CD4-positive, alpha-beta T cell (primary cell): ENCODE measurements around the gene SUPT4H1. TPM values are rescaled to one million over a fixed set of nuclear protein-coding genes. Genes with fewer than 3 reads are reported as not detected.

Source experiments
- ATAC-seq: fragments of 200-7000 bp; cut with Tn5 transposase; one replicate; pipeline ENCODE4 v1.10.0; 2022; ENCODE audit warnings: mild to moderate bottlenecking; ENCODE audit not compliant: poor library complexity
- CTCF ChIA-PET: fragments of 350-600 bp; sonication (Branson Sonifier 250); formaldehyde crosslinking; loops from one replicate; lab custom pipeline; 2021; ENCODE audit warnings: antibody characterized with exemption, inconsistent platforms; lab: Charles Lee
- POLR2A ChIA-PET: fragments of 350-600 bp; sonication (Branson Sonifier 250); formaldehyde crosslinking; loops from one replicate; lab custom pipeline; 2021; ENCODE audit warnings: antibody characterized with exemption, inconsistent platforms; lab: Charles Lee
- DNase-seq, 14 experiments: peaks; one replicate each; pipeline ENCODE4 v3.0.0-alpha.2; 2013 to 2020; ENCODE audit warnings: mixed read lengths in 2 of 14
- H3K27ac ChIP-seq, 2 donors: one replicate each; pipeline versions ENCODE4 v1.5.1 to v1.7.0; 2013; ENCODE audit warnings: low read length in 2 of 2, low read depth in 1 of 2, mild to moderate bottlenecking in 1 of 2
- H3K27me3 ChIP-seq, 2 experiments: 1 replicate in 1 of 2; 2 replicates in 1 of 2; pipeline versions ENCODE4 v1.6.1 to v1.7.0; 2013; ENCODE audit warnings: low read length in 2 of 2, control low read depth in 1 of 2, mild to moderate bottlenecking in 1 of 2, moderate library complexity in 1 of 2; ENCODE audit not compliant: insufficient read depth in 2 of 2, control insufficient read depth in 1 of 2
- H3K36me3 ChIP-seq: one replicate; pipeline ENCODE4 v1.6.1; 2013; ENCODE audit warnings: low read length, control low read depth; ENCODE audit not compliant: insufficient read depth
- H3K4me1 ChIP-seq: one replicate; pipeline ENCODE4 v1.6.1; 2013; ENCODE audit warnings: low read length, control low read depth; ENCODE audit not compliant: insufficient read depth
- H3K4me3 ChIP-seq: one replicate; pipeline ENCODE4 v1.5.1; 2013; ENCODE audit warnings: mild to moderate bottlenecking, low read length, moderate library complexity
- H3K9me3 ChIP-seq, 2 experiments: 1 replicate in 1 of 2; 2 replicates in 1 of 2; pipeline versions ENCODE4 v1.6.1 to v1.7.0; 2013; ENCODE audit warnings: low read length in 2 of 2, mild to moderate bottlenecking in 2 of 2, control low read depth in 1 of 2, moderate library complexity in 1 of 2; ENCODE audit not compliant: control insufficient read depth in 1 of 2, insufficient read depth in 1 of 2
- H3K27ac Mint-ChIP-seq: one replicate; pipeline ENCODE4 v1.8.0; 2020; ENCODE audit warnings: mixed read lengths
- H3K27me3 Mint-ChIP-seq: one replicate; pipeline ENCODE4 v1.8.0; 2021; ENCODE audit warnings: mixed read lengths
- H3K36me3 Mint-ChIP-seq: one replicate; pipeline ENCODE4 v1.8.0; 2021; ENCODE audit warnings: low read depth, mixed read lengths
- H3K4me1 Mint-ChIP-seq: one replicate; pipeline ENCODE4 v1.8.0; 2021; ENCODE audit warnings: low read depth, mixed read lengths
- H3K4me3 Mint-ChIP-seq: one replicate; pipeline ENCODE4 v1.8.0; 2020; ENCODE audit warnings: mild to moderate bottlenecking, mixed read lengths
- H3K9me3 Mint-ChIP-seq: one replicate; pipeline ENCODE4 v1.8.0; 2020; ENCODE audit warnings: mixed read lengths
- intact Hi-C, 2 experiments: fragments of 100-400 bp; cut with DNase I in 1 of 2; cut with micrococcal nuclease in 1 of 2; formaldehyde crosslinking; loops; one replicate each; pipeline versions ENCODE4 v1.15.1 to v1.9.0; 2023 to 2025; cut with DNase I, micrococcal nuclease
- total RNA-seq, 174 experiments: library from RNA in 2 of 174; stranded (reverse) in 2 of 174; gene quantifications; one replicate each; pipeline ENCODE4 v1.2.3 and lab custom pipeline; 2021 to 2026
- TF ChIP-seq, protein P1 (sequence below): fragments of 200-600 bp; IDR thresholded peaks from one replicate; pipeline ENCODE4 v1.8.0; 2022; ENCODE audit warnings: antibody characterized with exemption, mild to moderate bottlenecking

Gene SUPT4H1
- total RNA-seq, 2 experiments from 2014 or later: 46.5 to 47.0 TPM

DNA sequence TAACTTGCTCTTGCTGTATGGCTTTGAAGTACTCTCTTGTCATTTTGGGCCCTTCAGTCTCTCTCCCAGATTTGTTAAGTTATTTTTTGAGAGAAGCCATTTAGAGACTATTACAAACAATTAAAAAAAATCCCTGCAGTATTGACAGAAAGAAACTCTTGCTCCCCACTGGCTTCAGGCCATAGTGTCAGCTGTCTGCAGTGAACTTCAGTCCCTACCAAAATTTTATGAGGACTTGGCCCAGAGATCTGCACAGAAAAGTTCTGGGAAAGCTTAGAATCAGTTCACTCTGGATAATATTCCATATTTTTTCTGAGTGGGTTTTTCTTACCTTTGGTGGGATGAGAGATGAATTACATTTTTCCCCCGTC is 30.9 kb upstream of the SUPT4H1 start:
- Histone ChIP-seq H3K27ac (no peak overlapping the region), H3K4me3 (no peak overlapping the region), H3K36me3 (no peaks in the 10 kb centered on the region), H3K4me1 (peaks cover 28% of the 10 kb centered on the region), H3K27me3 (no peaks in the 10 kb centered on the region), H3K9me3 (no peaks in the 10 kb centered on the region)
- DNase-seq: no peak
- H3K9me3 Mint-ChIP-seq: no peaks in the 10 kb centered on the region
- no peak overlapping the region for H3K4me3 Mint-ChIP-seq
- CTCF ChIA-PET: interaction anchor here (1.3 to 1.5 kb wide), 2 partner anchors 35 to 38 kb away, joined by 3 to 6 read pairs; partner anchors contain the start of gene RNF43
- no peaks in the 10 kb centered on the region for H3K27me3 Mint-ChIP-seq
- no peak for ATAC-seq
- H3K36me3 Mint-ChIP-seq: no peaks in the 10 kb centered on the region
- peak overlapping the region; percentile 53 for H3K27ac Mint-ChIP-seq
- peaks cover 40% of the 10 kb centered on the region for H3K4me1 Mint-ChIP-seq
- TF ChIP-seq, protein P1, sequence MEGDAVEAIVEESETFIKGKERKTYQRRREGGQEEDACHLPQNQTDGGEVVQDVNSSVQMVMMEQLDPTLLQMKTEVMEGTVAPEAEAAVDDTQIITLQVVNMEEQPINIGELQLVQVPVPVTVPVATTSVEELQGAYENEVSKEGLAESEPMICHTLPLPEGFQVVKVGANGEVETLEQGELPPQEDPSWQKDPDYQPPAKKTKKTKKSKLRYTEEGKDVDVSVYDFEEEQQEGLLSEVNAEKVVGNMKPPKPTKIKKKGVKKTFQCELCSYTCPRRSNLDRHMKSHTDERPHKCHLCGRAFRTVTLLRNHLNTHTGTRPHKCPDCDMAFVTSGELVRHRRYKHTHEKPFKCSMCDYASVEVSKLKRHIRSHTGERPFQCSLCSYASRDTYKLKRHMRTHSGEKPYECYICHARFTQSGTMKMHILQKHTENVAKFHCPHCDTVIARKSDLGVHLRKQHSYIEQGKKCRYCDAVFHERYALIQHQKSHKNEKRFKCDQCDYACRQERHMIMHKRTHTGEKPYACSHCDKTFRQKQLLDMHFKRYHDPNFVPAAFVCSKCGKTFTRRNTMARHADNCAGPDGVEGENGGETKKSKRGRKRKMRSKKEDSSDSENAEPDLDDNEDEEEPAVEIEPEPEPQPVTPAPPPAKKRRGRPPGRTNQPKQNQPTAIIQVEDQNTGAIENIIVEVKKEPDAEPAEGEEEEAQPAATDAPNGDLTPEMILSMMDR: no peak
- intact Hi-C loops: no loop called here
- POLR2A ChIA-PET: interaction anchor here (1.1 to 2.9 kb wide), 4 partner anchors 12 to 55 kb away, joined by 3 to 12 read pairs (median 4); partner anchors contain the start of genes SUPT4H1 and TSPOAP1

DNA sequence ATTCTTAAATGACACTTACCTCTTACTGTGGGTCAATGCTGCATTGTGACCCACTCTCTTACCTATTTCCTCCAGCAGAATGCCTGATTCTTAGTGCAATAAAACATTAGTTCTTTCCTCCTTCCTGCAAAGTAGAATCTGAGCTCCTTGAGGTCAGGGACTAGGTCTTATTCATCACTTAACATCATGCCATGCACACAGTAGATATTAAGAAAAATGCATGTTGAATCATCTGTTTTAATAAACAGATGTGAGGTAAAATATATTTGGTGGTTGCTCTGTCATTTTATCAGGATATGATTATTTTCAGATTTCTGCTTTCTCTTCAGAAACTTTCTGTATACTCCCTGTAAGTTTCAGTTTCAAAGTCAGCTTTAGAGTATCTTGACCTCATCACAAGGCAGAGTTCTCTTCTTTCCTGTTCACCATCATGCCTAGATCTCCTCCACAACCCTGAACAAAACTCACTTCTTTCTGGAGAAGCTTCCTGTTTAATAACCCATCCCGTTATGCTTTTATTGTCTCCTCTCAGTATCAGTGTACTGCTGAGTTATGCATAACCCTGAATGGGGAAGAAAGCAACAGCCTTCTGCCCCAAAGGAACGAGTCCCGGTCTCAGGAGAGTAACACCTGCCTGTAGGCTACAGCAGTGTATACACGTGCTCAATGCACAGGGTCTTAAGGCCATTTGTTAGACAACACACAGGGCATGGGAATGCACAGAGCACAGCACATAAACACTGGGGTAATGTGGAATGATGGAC is 30.3 kb upstream of the SUPT4H1 start:
- intact Hi-C loops: no loop called here
- Mint-ChIP-seq H3K4me1 (peaks cover 46% of the 10 kb centered on the region), H3K27ac (peak overlapping the region; percentile 53), H3K4me3 (peak overlapping the region; percentile 1), H3K9me3 (no peaks in the 10 kb centered on the region), H3K36me3 (no peaks in the 10 kb centered on the region), H3K27me3 (no peaks in the 10 kb centered on the region)
- TF ChIP-seq, protein P1: no peak
- H3K27me3 ChIP-seq: no peaks in the 10 kb centered on the region
- peaks cover 30% of the 10 kb centered on the region for H3K4me1 ChIP-seq
- POLR2A ChIA-PET: interaction anchor here (1.1 to 2.9 kb wide), 6 partner anchors 11 to 54 kb away, joined by 3 to 12 read pairs (median 4); partner anchors contain the start of genes SUPT4H1 and TSPOAP1
- no peak overlapping the region for H3K4me3 ChIP-seq
- DNase-seq: peak in 1 of 14 experiments; percentile 45
- CTCF ChIA-PET: interaction anchor here (1.2 to 1.5 kb wide), 3 partner anchors 26 to 38 kb away, joined by 3 to 6 read pairs (median 3); partner anchors contain the start of gene RNF43
- H3K9me3 ChIP-seq: no peaks in the 10 kb centered on the region
- H3K36me3 ChIP-seq: no peaks in the 10 kb centered on the region
- no peak overlapping the region for H3K27ac ChIP-seq
- ATAC-seq: no peak

DNA sequence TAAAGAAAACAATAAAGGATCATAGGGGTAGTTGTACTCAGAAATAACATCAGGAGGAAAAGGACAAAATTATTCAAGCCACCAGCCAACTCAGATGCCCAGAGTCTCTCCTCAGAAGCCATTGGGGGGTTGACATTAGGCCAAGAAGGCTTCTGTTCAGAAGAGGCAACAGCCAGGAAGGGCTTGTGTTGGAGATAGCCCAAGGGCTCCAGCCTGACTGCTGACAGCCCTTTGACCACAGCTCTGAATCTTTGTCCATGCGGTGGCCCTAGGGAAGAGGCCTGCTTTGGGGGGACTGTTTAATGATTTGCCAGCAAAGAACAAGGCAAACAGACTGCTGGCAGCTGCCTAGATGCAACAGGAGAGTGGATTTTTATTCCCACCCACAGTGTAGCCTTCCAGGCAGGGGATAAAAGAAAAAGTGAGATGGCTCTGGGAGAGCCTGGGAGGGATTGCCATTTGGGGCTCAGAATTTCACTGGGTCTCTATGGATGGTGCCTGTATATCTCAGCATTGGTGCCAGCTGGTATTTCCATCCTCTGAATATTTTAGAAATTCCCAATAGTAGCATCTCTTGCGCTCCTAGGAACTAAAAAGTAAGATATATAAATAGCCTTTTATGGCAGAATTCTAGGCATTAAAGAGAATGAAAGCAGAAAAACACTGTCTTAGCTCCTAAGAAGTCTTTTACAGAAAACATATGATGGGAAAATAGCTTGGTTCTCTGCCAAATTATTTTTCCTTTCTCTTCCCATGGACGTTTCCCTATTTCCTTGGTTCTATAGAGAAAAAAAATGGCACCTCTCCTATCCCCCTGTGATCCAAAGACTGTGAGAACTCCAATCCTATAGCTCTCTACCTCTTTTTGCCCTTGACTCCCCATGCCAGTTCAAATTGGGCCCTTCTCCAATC is 29.4 kb upstream of the SUPT4H1 start:
- Histone ChIP-seq H3K27ac (no peak overlapping the region), H3K27me3 (no peaks in the 10 kb centered on the region), H3K9me3 (no peaks in the 10 kb centered on the region), H3K4me3 (no peak overlapping the region), H3K36me3 (no peaks in the 10 kb centered on the region), H3K4me1 (peaks cover 30% of the 10 kb centered on the region)
- Mint-ChIP-seq H3K27ac (peak overlapping the region; percentile 53), H3K4me1 (peaks cover 50% of the 10 kb centered on the region), H3K4me3 (no peak overlapping the region), H3K27me3 (no peaks in the 10 kb centered on the region), H3K9me3 (no peaks in the 10 kb centered on the region), H3K36me3 (no peaks in the 10 kb centered on the region)
- ChIA-PET CTCF (interaction anchor here (0.6 to 1.5 kb wide), 3 partner anchors 27 to 58 kb away, joined by 3 to 6 read pairs (median 3); partner anchors contain the start of gene RNF43), POLR2A (interaction anchor here (1.1 to 2.9 kb wide), 4 partner anchors 22 to 53 kb away, joined by 3 to 12 read pairs (median 5); partner anchors contain the start of genes SUPT4H1 and TSPOAP1)
- intact Hi-C loops: no loop called here
- TF ChIP-seq, protein P1: no peak
- ATAC-seq: no peak
- no peak for DNase-seq
